Occipital lobe (tissue), 2 donors: Measurements from ENCODE around the gene GPRIN1. TPM values are rescaled to one million over a fixed set of nuclear protein-coding genes. Genes with fewer than 3 reads are reported as not detected.
"Not testable (repeated sequence)": the region's sequence is repeated elsewhere in the genome, so short reads cannot be mapped to it uniquely, and the experiment has no call there.

ENCODE experiments used
- DNase-seq: peaks from one replicate; lab custom pipeline; 2025; lab: John Stamatoyannopoulos, UW
- total RNA-seq: library from RNA; depleted of rRNA; stranded (reverse); fragments of >200 nt; gene quantifications from one replicate; pipeline ENCODE4 v1.2.3, GENCODE V29; 2014

GPRIN1 gene
- total RNA-seq, 1 donor from 2014 or later = 107 TPM

GRCh38 chr5:176624938-176625337, 15.0 kb upstream of the GPRIN1 start:
- DNase-seq = no peak

GRCh38 chr5:176624142-176624541, 14.2 kb upstream of the GPRIN1 start:
- no peak for DNase-seq

- peak; percentile 65 for DNase-seq
Observed at GRCh38 chr5:176621661-176622079, 11.7 kb upstream of the GPRIN1 start.

GRCh38 chr5:176620333-176620981, 10.5 kb upstream of the GPRIN1 start:
- DNase-seq = no peak

- DNase-seq = no peak
Observed at GRCh38 chr5:176619569-176620332, 9.8 kb upstream of the GPRIN1 start.

GRCh38 chr5:176619203-176619568, 9.2 kb upstream of the GPRIN1 start:
- peak; percentile 86 for DNase-seq

GRCh38 chr5:176618783-176619182, 8.8 kb upstream of the GPRIN1 start:
- DNase-seq = no peak

GRCh38 chr5:176616511-176616910, 6.6 kb upstream of the GPRIN1 start:
- no peak for DNase-seq

- no peak for DNase-seq
Observed at GRCh38 chr5:176614805-176615478, 5.0 kb upstream of the GPRIN1 start.

GRCh38 chr5:176612855-176613254, 2.9 kb upstream of the GPRIN1 start:
- no peak for DNase-seq

GRCh38 chr5:176612008-176612407, 2.1 kb upstream of the GPRIN1 start:
- DNase-seq = no peak

GRCh38 chr5:176611435-176611834, 1.5 kb upstream of the GPRIN1 start:
- DNase-seq = no peak

GRCh38 chr5:176610435-176610773, 448 bp upstream of the GPRIN1 start:
- DNase-seq = no peak

- peak; percentile 29 for DNase-seq
Observed at GRCh38 chr5:176608937-176609723, 826 bp downstream of the GPRIN1 start.

- no peak for DNase-seq
Observed at GRCh38 chr5:176608142-176608705, 1.7 kb downstream of the GPRIN1 start.

- no peak for DNase-seq
Observed at GRCh38 chr5:176606875-176607274, 3.1 kb downstream of the GPRIN1 start.

- DNase-seq = no peak
Observed at GRCh38 chr5:176606032-176606431, 3.9 kb downstream of the GPRIN1 start.

- DNase-seq = no peak
Observed at GRCh38 chr5:176603091-176603490, 6.9 kb downstream of the GPRIN1 start.

GRCh38 chr5:176601901-176602482, 8.0 kb downstream of the GPRIN1 start:
- no peak for DNase-seq

- DNase-seq = not testable (repeated sequence)
Observed at GRCh38 chr5:176599749-176600430, 10.1 kb downstream of the GPRIN1 start.
